Testis (tissue), 3 donors: ENCODE measurements around the gene KLK11. TPM values are rescaled to one million over a fixed set of nuclear protein-coding genes. Genes with fewer than 3 reads are reported as not detected.

Experiments
- DNase-seq: peaks from one replicate; pipeline ENCODE4 v3.0.0-alpha.2; 2019
- H3K27ac ChIP-seq, 2 donors: fragments of 200-600 bp; sonication (generic); one replicate each; pipeline ENCODE4 v1.5.1; 2019
- H3K27me3 ChIP-seq: fragments of 200-600 bp; sonication (generic); one replicate; pipeline ENCODE4 v1.5.1; 2019
- H3K36me3 ChIP-seq: fragments of 200-600 bp; sonication (generic); one replicate; pipeline ENCODE4 v1.5.1; 2017; ENCODE audit warnings: low read depth; ENCODE audit errors: missing control alignments
- H3K4me1 ChIP-seq: fragments of 200-600 bp; sonication (generic); one replicate; pipeline ENCODE4 v1.5.1; 2019
- H3K4me3 ChIP-seq, 2 donors: fragments of 200-600 bp; sonication (generic); one replicate each; pipeline ENCODE4 v1.5.1; 2017 to 2019
- H3K9me3 ChIP-seq: fragments of 200-600 bp; sonication (generic); one replicate; pipeline ENCODE4 v1.5.1; 2017
- CTCF ChIP-seq, 3 experiments: fragments of 450-650 bp in 2 of 3; fragments of 200-600 bp in 1 of 3; sonication (generic) in 1 of 3; IDR thresholded peaks; one replicate each; pipeline ENCODE4 v1.5.1; 2016 to 2019; ENCODE audit warnings: antibody characterized with exemption in 3 of 3, mild to moderate bottlenecking in 2 of 3, moderate library complexity in 1 of 3
- POLR2A ChIP-seq: fragments of 450-650 bp; IDR thresholded peaks from one replicate; pipeline ENCODE4 v1.6.1; 2017; ENCODE audit warnings: antibody characterized with exemption, mild to moderate bottlenecking, moderate library complexity
- WGBS, 2 donors: methylation state at CpG; one replicate each; pipeline ENCODE4 v1.1.5; 2018; 5-methylcytosine and 5-hydroxymethylcytosine counted together
- intact Hi-C: fragments of 100-400 bp; cut with DNase I; formaldehyde crosslinking; loops from one replicate; pipeline ENCODE4 v1.15.1; 2023; ENCODE audit warnings: low total_unique reads
- polyA plus RNA-seq: library from polyadenylated mRNA; stranded (reverse); fragments of 350-450 nt; fragmentation: Illumina TruSeq; extraction: RNeasy Lipid Tissue Mini Kit (QIAGEN cat#74804); gene quantifications from one replicate; pipeline ENCODE4 v1.2.3, GENCODE V29; 2014; ENCODE audit warnings: low read depth, low replicate concordance; ENCODE audit not compliant: insufficient read depth
- total RNA-seq, 2 donors: library from RNA; depleted of rRNA; stranded (reverse); fragments of >200 nt; gene quantifications; one replicate each; pipeline ENCODE4 v1.2.3, GENCODE V29; 2016

KLK11 gene
- total and polyA plus RNA-seq, 3 donors from 2014 or later, result 16.8 to 46.3 (median 41.1) TPM

GRCh38 chr19:51018745-51019543 is 7.5 kb downstream of the KLK11 start:
- H3K4me1 ChIP-seq, result peaks cover 21% of the 10 kb centered on the region
- H3K36me3 ChIP-seq, result no peaks in the 10 kb centered on the region
- H3K27ac ChIP-seq, result peak overlapping the region; percentile 60 to 85
- no peaks in the 10 kb centered on the region for H3K9me3 ChIP-seq
- H3K4me3 ChIP-seq, result peak overlapping the region; percentile 46 to 64
- TF ChIP-seq POLR2A, result no peak
- no peak for TF ChIP-seq CTCF (IDR thresholded peaks at IDR 0.05)
- WGBS, 2 donors, result 1 to 2% methylated on average over 21 to 66 of the region's 68 CpGs
- DNase-seq, result peak; percentile 65
- intact Hi-C loops, result no loop called here
- no peaks in the 10 kb centered on the region for H3K27me3 ChIP-seq

- intact Hi-C loops, result no loop called here
- H3K27ac ChIP-seq, result peak overlapping the region; percentile 31 to 65
- WGBS, 2 donors, result 1% methylated on average over 65 to 68 of the region's 68 CpGs
- peaks cover 21% of the 10 kb centered on the region for H3K4me1 ChIP-seq
- peak overlapping the region; percentile 39 to 63 for H3K4me3 ChIP-seq
- no peaks in the 10 kb centered on the region for H3K36me3 ChIP-seq
- H3K9me3 ChIP-seq, result no peaks in the 10 kb centered on the region
- DNase-seq, result peak; percentile 87
- H3K27me3 ChIP-seq, result no peaks in the 10 kb centered on the region
- TF ChIP-seq CTCF (IDR thresholded peaks at IDR 0.05), result peak; percentile 81 to 92 (median 89)
- TF ChIP-seq POLR2A, result no peak
Observed at GRCh38 chr19:51016798-51017683, 9.4 kb downstream of the KLK11 start.

- intact Hi-C loops, result no loop called here
- Histone ChIP-seq H3K36me3 (no peaks in the 10 kb centered on the region), H3K4me3 (no peak overlapping the region), H3K27me3 (no peaks in the 10 kb centered on the region), H3K27ac (no peak overlapping the region), H3K9me3 (no peaks in the 10 kb centered on the region), H3K4me1 (peaks cover 15% of the 10 kb centered on the region)
- no peak for DNase-seq
- TF ChIP-seq POLR2A (no peak), CTCF (IDR thresholded peaks at IDR 0.05) (no peak)
- WGBS, 2 donors, result 94% methylated on average over 13 to 19 of the region's 19 CpGs
Observed at GRCh38 chr19:51015691-51016267, 10.6 kb downstream of the KLK11 start.

GRCh38 chr19:51014242-51014641 is 12.2 kb downstream of the KLK11 start:
- TF ChIP-seq POLR2A (no peak), CTCF (IDR thresholded peaks at IDR 0.05) (no peak)
- no peak overlapping the region for H3K4me3 ChIP-seq
- intact Hi-C loops, result no loop called here
- H3K27ac ChIP-seq, result no peak overlapping the region
- H3K27me3 ChIP-seq, result no peaks in the 10 kb centered on the region
- WGBS, 2 donors, result 90 to 93% methylated on average over 6 of the region's 6 CpGs
- H3K36me3 ChIP-seq, result no peaks in the 10 kb centered on the region
- no peaks in the 10 kb centered on the region for H3K9me3 ChIP-seq
- H3K4me1 ChIP-seq, result peaks cover 5% of the 10 kb centered on the region
- DNase-seq, result no peak
